Stimulated activated CD4-positive, alpha-beta T cell treated with anti-CD3 and anti-CD28 coated beads, Interleukin-1b, Interleukin-23, amount 100 ng/mL, for 1 hour (primary cell): ENCODE results near the gene PPP2R2D.
"Not testable (repeated sequence)": the region's sequence is repeated elsewhere in the genome, so short reads cannot be mapped to it uniquely, and the experiment has no call there.

ENCODE experiments used
- DNase-seq, 2 donors: peaks; one replicate each; pipeline ENCODE4 v3.0.0-alpha.2; 2020; ENCODE audit warnings: low read depth in 2 of 2

The PPP2R2D gene

DNA sequence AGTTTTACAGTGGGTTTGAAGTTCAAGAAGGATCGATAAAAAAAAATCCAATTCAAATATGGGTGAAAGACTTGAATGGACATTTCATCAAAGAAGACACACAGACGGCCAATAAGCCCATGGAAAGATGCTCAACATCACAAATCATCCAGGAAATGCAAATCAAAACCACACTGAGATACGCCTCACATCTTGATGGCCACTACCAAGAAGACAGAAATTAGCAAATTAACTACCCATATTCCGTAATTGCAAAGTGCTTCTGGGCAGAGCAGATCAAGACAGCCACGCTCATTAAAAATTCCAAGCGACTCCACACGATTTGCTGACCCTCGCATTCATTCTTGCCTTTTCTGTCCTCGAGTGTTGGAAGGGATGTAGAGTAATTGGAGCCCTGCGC is 34.1 kb upstream of the PPP2R2D start:
- no peak for DNase-seq

GRCh38 chr10:131868436-131868835 is 32.4 kb upstream of the PPP2R2D start:
- DNase-seq, result no peak

- no peak for DNase-seq
Observed at GRCh38 chr10:131869344-131869743, 31.5 kb upstream of the PPP2R2D start.

DNA sequence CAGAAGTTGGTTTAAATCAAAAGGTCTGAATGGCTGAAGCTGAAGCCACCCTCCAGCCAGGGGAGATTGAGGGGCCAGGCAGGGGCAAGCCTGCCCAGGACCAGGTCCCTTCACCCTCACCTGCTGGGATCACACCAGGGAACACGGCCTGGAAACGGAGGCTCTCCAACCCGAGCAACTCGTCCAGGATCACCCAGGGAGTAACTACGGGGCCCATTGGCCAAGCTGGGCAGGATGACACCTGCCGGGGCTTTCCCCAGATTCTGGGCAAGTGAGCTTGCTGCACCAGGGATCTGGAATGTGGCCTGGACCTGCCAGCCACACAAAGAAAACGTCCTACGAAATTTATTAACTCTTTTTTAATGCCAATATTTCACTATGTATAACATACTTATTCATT is 30.4 kb upstream of the PPP2R2D start:
- DNase-seq, result no peak

GRCh38 chr10:131870831-131871672 is 29.8 kb upstream of the PPP2R2D start:
- no peak for DNase-seq

- no peak for DNase-seq
Observed at GRCh38 chr10:131871673-131872005, 29.2 kb upstream of the PPP2R2D start.

DNA sequence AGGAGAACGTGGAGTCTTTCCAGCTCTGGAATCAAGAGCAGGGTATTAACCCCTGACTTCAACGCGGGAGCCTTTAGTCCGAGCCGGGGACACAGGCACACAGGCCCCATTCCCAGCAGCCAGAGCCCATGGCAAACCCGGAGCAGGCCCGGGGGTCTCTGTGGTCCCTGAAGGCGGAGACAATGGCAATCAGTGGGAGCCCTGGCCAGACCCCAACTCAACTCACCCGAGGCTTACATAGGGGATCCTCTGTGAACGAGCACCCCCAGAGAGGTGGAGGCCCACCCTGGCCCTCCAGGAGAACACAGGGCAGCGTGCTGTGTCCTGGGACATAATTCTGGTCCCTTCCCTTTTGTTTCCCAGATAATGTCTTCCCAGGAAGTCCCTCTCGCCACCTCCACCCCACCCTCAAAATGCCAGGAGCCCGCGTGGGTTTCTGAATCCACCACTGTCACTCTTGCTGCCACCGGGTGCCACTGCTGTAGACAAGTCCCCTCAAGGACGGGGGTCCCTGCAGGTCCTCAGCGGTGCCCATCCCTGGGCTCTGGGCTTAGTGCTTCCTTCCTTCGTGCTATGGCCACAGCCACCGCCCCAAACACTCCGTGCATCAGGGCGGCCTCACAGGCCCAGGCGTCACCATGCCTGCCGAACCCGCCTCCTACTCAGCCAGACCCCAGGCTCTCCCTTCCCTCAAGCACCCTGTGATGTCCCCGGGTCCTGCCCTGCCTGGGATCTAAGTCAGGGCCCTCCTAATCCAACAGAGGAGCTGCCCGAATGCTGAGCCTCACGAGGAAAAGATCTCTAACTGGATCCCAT is 28.6 kb upstream of the PPP2R2D start:
- no peak for DNase-seq

DNA sequence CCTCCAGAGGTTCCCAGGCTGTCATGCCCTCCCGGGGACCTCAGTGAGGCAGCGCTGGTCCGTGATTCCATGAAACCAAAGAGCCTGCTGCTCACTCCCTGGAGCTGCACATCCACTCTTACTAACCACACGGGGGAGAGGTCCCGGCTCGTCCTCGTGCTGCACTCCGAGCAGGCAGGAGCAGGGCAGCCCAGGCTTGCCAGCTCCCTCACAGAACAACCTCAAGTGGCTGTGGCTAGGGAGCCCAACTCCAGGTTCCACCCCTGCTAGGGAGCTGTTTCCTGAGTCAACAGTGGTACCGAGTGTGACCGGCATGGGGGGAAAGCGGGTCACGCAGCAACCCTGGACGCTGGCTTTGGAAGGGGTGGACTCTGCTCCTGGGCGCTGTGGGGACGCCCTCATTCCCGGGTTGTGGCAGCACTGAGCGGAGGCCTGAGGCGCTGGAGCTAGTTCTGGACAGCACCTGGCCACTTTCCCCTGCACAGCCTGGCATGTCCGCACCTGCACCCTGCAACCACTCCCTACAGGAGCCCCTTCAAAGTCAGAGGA is 27.9 kb upstream of the PPP2R2D start:
- no peak for DNase-seq

GRCh38 chr10:131874991-131875451 is 25.8 kb upstream of the PPP2R2D start:
- peak in 1 of 2 donors; percentile 35 for DNase-seq

DNA sequence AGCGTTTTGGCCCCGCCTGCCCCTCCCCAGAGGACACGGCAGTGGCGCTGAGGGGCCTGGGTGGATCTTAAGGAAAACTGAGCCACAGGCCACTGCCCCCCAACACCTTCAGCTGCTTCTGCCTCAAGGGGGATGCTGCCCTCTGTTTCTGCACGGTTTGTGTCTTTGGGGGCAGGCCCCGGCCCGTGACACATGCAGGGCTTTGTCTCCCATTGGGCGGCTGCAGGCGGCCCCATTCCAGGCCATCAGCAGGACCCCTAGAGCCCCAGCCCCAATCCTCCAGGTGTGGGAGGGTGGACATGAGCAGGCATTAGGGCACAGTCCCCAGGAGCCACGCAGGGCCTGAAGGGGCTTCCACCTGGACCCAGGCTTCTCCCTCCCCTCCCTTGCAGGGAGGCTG is 25.3 kb upstream of the PPP2R2D start:
- DNase-seq, result no peak

- no peak for DNase-seq
Observed at GRCh38 chr10:131876017-131876416, 24.8 kb upstream of the PPP2R2D start.

- no peak for DNase-seq
Observed at GRCh38 chr10:131876508-131876907, 24.3 kb upstream of the PPP2R2D start.

GRCh38 chr10:131880016-131880590 is 20.7 kb upstream of the PPP2R2D start:
- no peak for DNase-seq

- no peak for DNase-seq
Observed at GRCh38 chr10:131881104-131881880, 19.5 kb upstream of the PPP2R2D start.

- DNase-seq, result no peak
Observed at GRCh38 chr10:131882151-131882550, 18.7 kb upstream of the PPP2R2D start.

DNA sequence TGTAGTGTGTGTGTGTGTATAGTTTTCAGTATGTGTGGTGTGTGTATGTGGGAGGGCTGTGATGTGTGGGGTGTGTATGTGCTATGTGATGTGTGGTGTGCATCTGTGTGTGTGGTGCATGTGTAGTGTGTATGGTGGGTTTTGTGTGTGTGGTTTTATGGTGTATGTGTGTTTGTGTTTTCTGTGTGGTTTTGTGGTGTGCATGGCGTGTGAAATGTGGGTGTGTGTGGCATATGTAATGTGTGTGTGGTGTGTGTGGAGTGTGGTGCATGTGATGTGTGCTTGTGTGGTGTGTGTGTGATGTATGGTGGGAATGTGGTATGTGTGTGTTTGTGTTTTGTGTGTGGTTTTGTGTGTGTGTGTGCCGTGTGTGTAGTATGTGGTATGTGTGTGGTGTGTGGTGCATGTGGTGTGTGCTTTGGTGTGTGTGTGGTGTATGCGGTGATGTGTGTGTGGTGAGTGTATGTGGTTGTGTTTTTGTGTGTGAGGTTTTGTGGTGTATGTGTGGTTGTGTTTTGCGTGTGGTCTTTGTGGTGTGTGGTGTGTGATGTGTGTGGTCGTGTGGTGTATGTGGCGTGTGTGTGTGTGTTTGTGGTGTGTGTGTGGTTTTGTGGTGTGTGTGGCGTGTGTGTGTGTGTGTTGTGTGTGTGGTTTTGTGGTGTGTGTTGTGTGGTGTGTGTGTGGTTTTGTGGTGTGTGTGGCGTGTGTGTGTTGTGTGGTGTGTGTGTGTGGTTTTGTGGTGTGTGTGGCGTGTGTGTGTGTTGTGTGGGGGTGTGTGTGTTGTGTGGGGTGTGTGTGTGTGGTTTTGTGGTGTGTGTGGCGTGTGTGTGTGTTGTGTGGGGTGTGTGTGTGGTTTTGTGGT is 18.0 kb upstream of the PPP2R2D start:
- DNase-seq, result no peak

- DNase-seq, result not testable (repeated sequence)
Observed at GRCh38 chr10:131883621-131884393, 17.0 kb upstream of the PPP2R2D start.

DNA sequence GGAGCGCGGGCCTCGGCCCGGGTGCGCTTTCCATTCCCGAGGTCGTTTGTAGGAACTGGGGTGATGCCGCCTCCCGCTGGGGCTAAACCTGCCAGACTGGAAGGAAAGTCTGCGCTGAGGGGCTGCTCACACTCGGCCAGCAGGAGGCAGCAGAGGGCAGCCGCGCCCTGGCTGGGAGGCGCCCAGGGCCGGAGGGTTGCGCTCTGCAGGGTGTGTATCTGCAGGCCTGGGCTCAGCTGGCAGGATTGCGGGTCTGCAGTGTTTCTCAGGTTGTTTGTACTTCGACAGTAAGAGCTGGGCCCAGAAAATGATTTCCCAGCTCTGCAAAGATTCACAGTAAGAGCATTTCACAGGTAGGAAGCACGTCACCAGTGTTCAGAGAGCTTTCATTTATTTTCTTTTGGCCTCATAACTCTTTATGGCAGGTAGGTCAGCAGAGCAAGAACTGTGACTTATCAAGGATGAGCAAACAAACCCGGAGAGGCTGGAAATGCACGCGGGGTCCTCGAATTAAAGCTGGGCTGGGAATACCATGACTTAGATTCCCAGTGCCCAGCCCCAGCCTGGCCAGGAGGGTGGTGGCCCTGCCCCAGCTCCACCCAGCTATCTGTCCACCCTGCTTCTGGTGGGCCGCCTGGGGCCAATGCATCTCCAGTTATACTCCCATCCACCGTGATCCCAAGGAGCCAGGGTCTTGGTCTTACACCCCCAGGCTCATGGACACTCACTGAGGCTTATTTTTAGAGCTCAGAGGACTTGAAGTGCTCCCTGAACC is 15.2 kb upstream of the PPP2R2D start:
- DNase-seq, result peak; percentile 54 to 78

- no peak for DNase-seq
Observed at GRCh38 chr10:131886237-131886636, 14.6 kb upstream of the PPP2R2D start.
